H1 (cell line): ENCODE measurements around the gene C16orf54. TPM values are rescaled to one million over a fixed set of nuclear protein-coding genes. Genes with fewer than 3 reads are reported as not detected.
"Not testable (repeated sequence)": the region's sequence is repeated elsewhere in the genome, so short reads cannot be mapped to it uniquely, and the experiment has no call there.

Experiments
- CTCF ChIA-PET: fragments of 300-600 bp; sonication (Branson Sonifier 250); formaldehyde crosslinking; loops from one replicate; lab custom pipeline; 2021; ENCODE audit not compliant: partially characterized antibody; lab: Charles Lee
- POLR2A ChIA-PET: fragments of 300-600 bp; sonication (Branson Sonifier 250); formaldehyde crosslinking; loops from one replicate; lab custom pipeline; 2021; ENCODE audit warnings: inconsistent platforms; ENCODE audit not compliant: partially characterized antibody; lab: Charles Lee
- DNase-seq, 2 experiments: peaks; one replicate each; pipeline versions ENCODE4 v3.0.0 to v3.0.0-alpha.2; 2010 to 2022; ENCODE audit warnings: low spot score in 2 of 2, low read depth in 1 of 2, mixed read lengths in 1 of 2
- FAIRE-seq: peaks from 2 replicates; lab custom pipeline; 2011; peaks lifted over from hg19 to GRCh38; lab: Jason Lieb, UNC
- H2AFZ ChIP-seq: 2 replicates; pipeline ENCODE4 v1.8.1; 2012; ENCODE audit warnings: low read length, inconsistent platforms
- H2AK5ac ChIP-seq: 2 replicates; pipeline ENCODE4 v1.6.1; 2013; ENCODE audit warnings: low read depth, low read length
- H2BK120ac ChIP-seq: replicated peaks from 2 replicates; pipeline ENCODE3; 2013; ENCODE audit warnings: low read depth, low read length, inconsistent platforms
- H2BK12ac ChIP-seq: 2 replicates; pipeline ENCODE4 v1.6.1; 2013; ENCODE audit warnings: low read depth, low read length
- H2BK15ac ChIP-seq: 2 replicates; pipeline ENCODE4 v1.6.1; 2013; ENCODE audit warnings: low read length
- H2BK20ac ChIP-seq: 2 replicates; pipeline ENCODE4 v1.6.1; 2013; ENCODE audit warnings: low read length
- H2BK5ac ChIP-seq: 2 replicates; pipeline ENCODE4 v1.6.1; 2013; ENCODE audit warnings: low read depth, low read length
- H3K14ac ChIP-seq: 2 replicates; pipeline ENCODE4 v1.6.1; 2013; ENCODE audit warnings: inconsistent platforms; ENCODE audit not compliant: insufficient read length
- H3K18ac ChIP-seq: 2 replicates; pipeline ENCODE4 v1.6.1; 2013; ENCODE audit warnings: low read length; ENCODE audit errors: extremely low read depth
- H3K23ac ChIP-seq: 2 replicates; pipeline ENCODE4 v1.6.1; 2013; ENCODE audit warnings: inconsistent platforms; ENCODE audit not compliant: insufficient read length
- H3K23me2 ChIP-seq: 2 replicates; pipeline ENCODE4 v1.6.1; 2013; ENCODE audit warnings: low read depth, low read length
- H3K27ac ChIP-seq: 2 replicates; pipeline ENCODE4 v1.6.1; 2011; ENCODE audit warnings: low read depth, low read length, inconsistent platforms
- H3K27me3 ChIP-seq, 4 experiments: replicated peaks in 1 of 4; 1 replicate in 1 of 4; 2 replicates in 3 of 4; pipeline versions ENCODE4 v1.6.1 to v1.8.1; 2011 to 2013; ENCODE audit warnings: low read length in 3 of 4, mild to moderate bottlenecking in 3 of 4, inconsistent platforms in 2 of 4, mixed read lengths in 2 of 4, moderate library complexity in 1 of 4; ENCODE audit not compliant: control insufficient read depth in 3 of 4, insufficient read depth in 3 of 4; ENCODE audit errors: extremely low read depth in 1 of 4
- H3K36me3 ChIP-seq, 4 experiments: 2 replicates each; pipeline versions ENCODE4 v1.6.1 to v1.8.1; 2011 to 2013; ENCODE audit warnings: mild to moderate bottlenecking in 4 of 4, low read length in 3 of 4, moderate library complexity in 2 of 4, control low read depth in 1 of 4, inconsistent platforms in 1 of 4; ENCODE audit not compliant: insufficient read depth in 4 of 4, control insufficient read depth in 2 of 4
- H3K4ac ChIP-seq: replicated peaks from 2 replicates; pipeline ENCODE3; 2013; ENCODE audit warnings: low read length, low read depth, mixed read lengths, inconsistent platforms; ENCODE audit not compliant: insufficient read length
- H3K4me1 ChIP-seq, 4 experiments: replicated peaks in 1 of 4; 1 replicate in 1 of 4; 2 replicates in 3 of 4; pipeline versions ENCODE4 v1.6.1 to v1.8.1; 2011 to 2013; ENCODE audit warnings: low read length in 3 of 4, inconsistent platforms in 2 of 4, mixed read lengths in 1 of 4; ENCODE audit not compliant: insufficient read depth in 4 of 4, control insufficient read depth in 3 of 4
- H3K4me2 ChIP-seq, 2 experiments: 2 replicates each; pipeline versions ENCODE4 v1.6.1 to v1.8.1; 2011 to 2013; ENCODE audit warnings: low read depth in 2 of 2, low read length in 2 of 2, control low read depth in 1 of 2, inconsistent platforms in 1 of 2, mild to moderate bottlenecking in 1 of 2; ENCODE audit not compliant: insufficient read depth in 1 of 2
- H3K4me3 ChIP-seq, 4 experiments: fragments of 200-600, 300-600 bp in 1 of 4; sonication (generic), shearing (Covaris generic), sonication (Bioruptor Twin) in 1 of 4; 2 replicates each; pipeline versions ENCODE4 v1.5.1 to v1.8.1; 2011 to 2016; ENCODE audit warnings: low read length in 4 of 4, low read depth in 3 of 4, control low read depth in 2 of 4, inconsistent platforms in 2 of 4, mild to moderate bottlenecking in 2 of 4, mixed read lengths in 1 of 4, moderate library complexity in 1 of 4; ENCODE audit not compliant: insufficient read depth in 2 of 4; ENCODE audit errors: extremely low read depth in 1 of 4
- H3K56ac ChIP-seq: replicated peaks from 2 replicates; pipeline ENCODE3; 2013; ENCODE audit warnings: low read depth, mild to moderate bottlenecking, mixed read lengths, low read length, inconsistent platforms; ENCODE audit not compliant: insufficient read length
- H3K79me1 ChIP-seq: 2 replicates; pipeline ENCODE4 v1.6.1; 2013; ENCODE audit warnings: low read depth, low read length, control low read depth
- H3K79me2 ChIP-seq, 2 experiments: 2 replicates each; pipeline versions ENCODE4 v1.6.1 to v1.8.1; 2012 to 2013; ENCODE audit warnings: low read length in 2 of 2, mild to moderate bottlenecking in 2 of 2, inconsistent platforms in 1 of 2; ENCODE audit not compliant: insufficient read depth in 2 of 2, control insufficient read depth in 1 of 2
- H3K9ac ChIP-seq, 4 experiments: replicated peaks in 1 of 4; 1 replicate in 1 of 4; 2 replicates in 3 of 4; pipeline versions ENCODE4 v1.6.1 to v1.8.1; 2011 to 2013; ENCODE audit warnings: low read depth in 3 of 4, low read length in 3 of 4, control low read depth in 2 of 4, mild to moderate bottlenecking in 2 of 4, moderate library complexity in 2 of 4, inconsistent platforms in 1 of 4; ENCODE audit errors: extremely low read depth in 1 of 4
- H3K9me3 ChIP-seq, 2 experiments: 2 replicates each; pipeline versions ENCODE4 v1.6.1 to v1.8.1; 2012 to 2013; ENCODE audit warnings: mild to moderate bottlenecking in 2 of 2, moderate library complexity in 2 of 2, control low read depth in 1 of 2, inconsistent platforms in 1 of 2, low read depth in 1 of 2, low read length in 1 of 2, mixed read lengths in 1 of 2; ENCODE audit not compliant: insufficient read depth in 2 of 2
- H4K20me1 ChIP-seq, 2 experiments: replicated peaks in 1 of 2; 2 replicates each; pipeline versions ENCODE3 to v1.8.1; 2011 to 2013; ENCODE audit warnings: inconsistent platforms in 2 of 2, low read length in 2 of 2, mild to moderate bottlenecking in 1 of 2; ENCODE audit not compliant: insufficient read depth in 2 of 2, control insufficient read depth in 1 of 2
- H4K5ac ChIP-seq: 2 replicates; pipeline ENCODE4 v1.6.1; 2013; ENCODE audit warnings: low read length, low read depth, mixed read lengths, inconsistent platforms; ENCODE audit not compliant: insufficient read length
- H4K8ac ChIP-seq: 2 replicates; pipeline ENCODE4 v1.8.0; 2013; ENCODE audit warnings: mild to moderate bottlenecking, moderate library complexity, low read length, inconsistent platforms; ENCODE audit not compliant: insufficient read depth; ENCODE audit errors: extremely low read depth
- H4K91ac ChIP-seq: replicated peaks from 2 replicates; pipeline ENCODE3; 2013; ENCODE audit warnings: low read length, mixed read lengths, inconsistent platforms; ENCODE audit not compliant: insufficient read length
- WGBS, 2 experiments: shearing (Covaris generic) in 1 of 2; methylation state at CpG; one replicate each; pipeline versions ENCODE4 v1.1.6 to v1.1.7; 2013 to 2015; ENCODE audit warnings: low lambda C conversion rate in 2 of 2, mixed read lengths in 2 of 2, inconsistent platforms in 1 of 2, low coverage in 1 of 2, missing lambda C conversion rate in 1 of 2; ENCODE audit not compliant: insufficient replicate concordance in 2 of 2, insufficient coverage in 1 of 2, insufficient read length in 1 of 2; ENCODE audit errors: extremely low coverage in 1 of 2, missing lambda C conversion rate in 1 of 2; 5-methylcytosine and 5-hydroxymethylcytosine counted together
- polyA plus RNA-seq, 7 experiments: library from polyadenylated mRNA; depleted of rRNA in 3 of 7; stranded (reverse) in 5 of 7; unstranded in 2 of 7; fragments of >200 nt in 5 of 7; fragments of 200-250 nt in 2 of 7; gene quantifications; 1 replicate in 5 of 7; 2 replicates in 1 of 7; 4 replicates in 1 of 7; pipeline versions ENCODE4 v1.2.1 to v1.2.3, GENCODE V29; 2011 to 2013; ENCODE audit warnings: missing spikeins in 2 of 7, mixed read lengths in 2 of 7
- total RNA-seq: library from RNA; stranded (reverse); fragmentation: NEBNext Ultra II Directional; extraction: Animal tissue kit (Norgen Biotek cat#: 25700); gene quantifications from 2 replicates; pipeline ENCODE4 v1.2.1, GENCODE V29; 2021

The C16orf54 gene
- total and polyA plus RNA-seq, 2 of the 8 experiments (the other 6 are each of a cell fraction or from before 2014, with no cell fraction given), result not detected

DNA sequence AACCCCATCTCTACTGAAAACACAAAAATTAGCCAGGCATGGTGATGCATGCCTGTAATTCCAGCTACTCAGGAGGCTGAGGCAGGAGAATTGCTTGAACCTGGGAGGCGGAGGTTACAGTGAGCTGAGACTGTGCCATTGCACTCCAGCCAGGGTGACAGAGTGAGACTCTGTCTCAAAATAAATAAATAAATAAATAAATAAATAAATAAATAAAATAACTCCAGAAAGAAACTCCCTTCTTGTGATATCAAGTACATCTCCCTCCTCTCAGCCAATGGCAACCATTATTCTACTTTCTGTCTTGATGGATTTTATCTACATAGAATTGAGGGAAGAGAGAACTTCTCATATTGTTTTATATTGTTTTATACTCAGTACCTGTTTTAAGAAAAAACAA is 38.6 kb downstream of the C16orf54 start:
- not testable (repeated sequence) for H2AFZ ChIP-seq, H2BK15ac ChIP-seq, FAIRE-seq, H3K4me1 ChIP-seq, H3K23ac ChIP-seq, DNase-seq, H3K4ac ChIP-seq, H2BK12ac ChIP-seq, H2BK120ac ChIP-seq, H2AK5ac ChIP-seq, H4K20me1 ChIP-seq, H3K4me3 ChIP-seq, H4K5ac ChIP-seq, H4K8ac ChIP-seq, H3K14ac ChIP-seq, H3K27me3 ChIP-seq, H3K9ac ChIP-seq, H3K56ac ChIP-seq, H3K27ac ChIP-seq, H2BK20ac ChIP-seq, H2BK5ac ChIP-seq, H4K91ac ChIP-seq, H3K4me2 ChIP-seq, H3K79me1 ChIP-seq, H3K23me2 ChIP-seq, H3K9me3 ChIP-seq, H3K18ac ChIP-seq
- ChIA-PET CTCF (interaction anchor here (0.6 to 1.2 kb wide), 2 partner anchors 60 to 127 kb away, joined by 3 read pairs; no protein-coding TSS in a partner anchor), POLR2A (interaction anchor here (1.3 to 20.4 kb wide), 5 partner anchors 10 to 83 kb away, joined by 4 to 490 read pairs (median 5); partner anchors contain the start of gene KIF22)
- WGBS, 2 experiments, result 100% methylated on average over 1 of the region's 1 CpG; no CpG with 5 or more reads in 1 of the 2 experiments
- Histone ChIP-seq H3K36me3 (peaks cover 0 to 20% (median 3%) of the 10 kb centered on the region in 4 experiments; a peak in 3 of 8 replicates), H3K79me2 (peaks cover 4 to 31% of the 10 kb centered on the region in 2 experiments)
